Vagina (tissue), 2 donors: ENCODE results near the gene SAMMSON.

ENCODE experiments used
- CTCF ChIP-seq, 3 experiments: fragments of 450-650 bp in 2 of 3; fragments of 200-600 bp in 1 of 3; sonication (generic) in 1 of 3; IDR thresholded peaks; one replicate each; pipeline ENCODE4 v1.5.1; 2017 to 2019; ENCODE audit warnings: antibody characterized with exemption in 3 of 3, mild to moderate bottlenecking in 2 of 3, moderate library complexity in 2 of 3
- POLR2A ChIP-seq, 2 donors: fragments of 450-650 bp; IDR thresholded peaks; one replicate each; pipeline ENCODE4 v1.6.1; 2017; ENCODE audit warnings: antibody characterized with exemption in 2 of 2, mild to moderate bottlenecking in 2 of 2, moderate library complexity in 2 of 2

- TF ChIP-seq CTCF (IDR thresholded peaks at IDR 0.05) (no peak), POLR2A (IDR thresholded peaks at IDR 0.05) (no peak)
These were observed 56.5 kb downstream of the SAMMSON start for GRCh38 chr3:70056081-70056480.
